ENCODE data around the gene SMIM20.

- TF ChIP-seq EZH2phosphoT487 (IDR thresholded peaks at IDR 0.05; ENCODE audit: insufficient read depth, low read depth), result no peak
- TF ChIP-seq EZH2 (IDR thresholded peaks at IDR 0.05; ENCODE audit: insufficient read depth, poor library complexity, severe bottlenecking), result no peak
Measured at GRCh38 chr4:25926462-25926861, 12.4 kb downstream of the SMIM20 start.
